Airway epithelial cell (primary cell): ENCODE results near the gene LDHAL6B. TPM values are rescaled to one million over a fixed set of nuclear protein-coding genes. Genes with fewer than 3 reads are reported as not detected.

Source experiments
- total RNA-seq: library from RNA; depleted of rRNA; stranded (reverse); fragments of >200 nt; gene quantifications from 2 replicates; pipeline ENCODE4 v1.2.3, GENCODE V29; 2015

LDHAL6B gene
- total RNA-seq = not detected in 2 replicates

DNA sequence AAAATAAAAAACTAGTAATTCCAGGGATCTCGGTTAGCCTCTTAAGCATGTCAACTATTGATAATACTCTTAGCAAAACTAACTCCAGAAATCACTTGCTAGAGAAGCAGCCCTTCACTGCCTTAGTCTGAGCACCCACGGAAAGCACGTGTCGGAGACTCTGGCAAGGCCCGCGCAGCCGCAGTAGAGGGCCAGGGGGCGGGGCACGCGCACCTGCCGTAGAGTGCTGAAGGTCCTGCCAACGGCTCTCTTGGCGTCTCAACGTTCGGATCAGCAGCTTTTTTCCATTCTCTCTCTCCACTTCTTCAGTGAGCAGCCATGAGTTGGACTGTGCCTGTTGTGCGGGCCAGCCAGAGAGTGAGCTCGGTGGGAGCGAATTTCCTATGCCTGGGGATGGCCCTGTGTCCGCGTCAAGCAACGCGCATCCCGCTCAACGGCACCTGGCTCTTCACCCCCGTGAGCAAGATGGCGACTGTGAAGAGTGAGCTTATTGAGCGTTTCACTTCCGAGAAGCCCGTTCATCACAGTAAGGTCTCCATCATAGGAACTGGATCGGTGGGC, at the start of gene LDHAL6B:
TSS of gene LDHAL6B (plus strand) at position 221 of the 561 bp plus-strand sequence. CDS start at position 319, 98 bp downstream.

Other genes starting within 250 kb of the LDHAL6B start
- gene RNF111, start 219.2 kb upstream of the LDHAL6B start, total RNA-seq = 11.0 and 19.6 TPM in 2 replicates
- 61.9 and 64.3 TPM in 2 replicates for gene CCNB2, start 101.7 kb upstream of the LDHAL6B start, total RNA-seq
- gene MYO1E, start 166.0 kb downstream of the LDHAL6B start, total RNA-seq = 80.5 and 96.1 TPM in 2 replicates
- 0.19 and 0.78 TPM in 2 replicates for gene FAM81A, start 231.3 kb downstream of the LDHAL6B start, total RNA-seq